MM.1S (cell line): ENCODE measurements around the gene TNFAIP8.

Experiments used
- DNase-seq: peaks from one replicate; pipeline ENCODE4 v3.0.0-alpha.2; 2015
- H2AFZ ChIP-seq: fragments of 300-600 bp; sonication (generic); 2 replicates; pipeline ENCODE4 v1.6.0; 2016; ENCODE audit warnings: antibody characterized with exemption, low read length
- H3F3A ChIP-seq: fragments of 300-600 bp; sonication (generic); 2 replicates; pipeline ENCODE4 v1.6.1; 2016; ENCODE audit warnings: mild to moderate bottlenecking, antibody characterized with exemption, low read length, moderate library complexity, mixed read lengths; ENCODE audit not compliant: insufficient read depth
- H3K27ac ChIP-seq: fragments of 300-600 bp; sonication (generic); 2 replicates; pipeline ENCODE4 v1.5.1; 2016; ENCODE audit warnings: mild to moderate bottlenecking, low read length
- H3K27me3 ChIP-seq: fragments of 300-600 bp; sonication (generic); replicated peaks from 2 replicates; pipeline ENCODE4 v1.6.0; 2016; ENCODE audit warnings: low read length; ENCODE audit not compliant: insufficient read depth
- H3K36me3 ChIP-seq: fragments of 300-600 bp; sonication (generic); replicated peaks from 2 replicates; pipeline ENCODE4 v1.6.1; 2016; ENCODE audit warnings: mild to moderate bottlenecking, low read length, mixed read lengths; ENCODE audit not compliant: insufficient read depth
- H3K4me1 ChIP-seq: fragments of 300-600 bp; sonication (generic); 2 replicates; pipeline ENCODE4 v1.6.1; 2016; ENCODE audit warnings: low read length, mixed read lengths
- H3K4me2 ChIP-seq: fragments of 300-600 bp; sonication (generic); 2 replicates; pipeline ENCODE4 v1.6.0; 2016; ENCODE audit warnings: low read depth, low read length
- H3K4me3 ChIP-seq: fragments of 300-600 bp; sonication (generic); 2 replicates; pipeline ENCODE4 v1.5.1; 2016; ENCODE audit warnings: low read length, mixed read lengths
- H3K79me2 ChIP-seq: fragments of 300-600 bp; sonication (generic); 2 replicates; pipeline ENCODE4 v1.6.1; 2016; ENCODE audit warnings: mixed run types, low read length, mixed read lengths
- H3K9ac ChIP-seq: fragments of 300-600 bp; sonication (generic); 2 replicates; pipeline ENCODE4 v1.6.1; 2016; ENCODE audit warnings: low read length, mixed read lengths
- H3K9me2 ChIP-seq: fragments of 300-600 bp; sonication (generic); replicated peaks from 2 replicates; pipeline ENCODE4 v1.6.1; 2016; ENCODE audit warnings: mild to moderate bottlenecking, low read length, mixed read lengths; ENCODE audit not compliant: insufficient read depth
- H3K9me3 ChIP-seq: fragments of 300-600 bp; sonication (generic); replicated peaks from 2 replicates; pipeline ENCODE4 v1.6.1; 2016; ENCODE audit warnings: mild to moderate bottlenecking, low read length, mixed read lengths; ENCODE audit not compliant: insufficient read depth
- H4K20me1 ChIP-seq: fragments of 300-600 bp; sonication (generic); 2 replicates; pipeline ENCODE4 v1.6.1; 2016; ENCODE audit warnings: mild to moderate bottlenecking, low read length, moderate library complexity, mixed read lengths; ENCODE audit not compliant: insufficient read depth
- EZH2 ChIP-seq: fragments of 300-600 bp; sonication (generic); optimal IDR thresholded peaks from 2 replicates; pipeline ENCODE3; 2017; ENCODE audit warnings: low read depth, mild to moderate bottlenecking, antibody characterized with exemption, low read length, mixed read lengths
- EZH2phosphoT487 ChIP-seq: fragments of 300-600 bp; sonication (generic); IDR thresholded peaks from 2 replicates; pipeline ENCODE4 v1.6.1; 2018; ENCODE audit warnings: antibody characterized with exemption, low read length
- TF ChIP-seq, protein P1 (sequence below): fragments of 300-600 bp; sonication (generic); IDR thresholded peaks from 2 replicates; pipeline ENCODE4 v1.5.1; 2016; ENCODE audit warnings: antibody characterized with exemption, low read length, mixed read lengths

TNFAIP8 gene

DNA sequence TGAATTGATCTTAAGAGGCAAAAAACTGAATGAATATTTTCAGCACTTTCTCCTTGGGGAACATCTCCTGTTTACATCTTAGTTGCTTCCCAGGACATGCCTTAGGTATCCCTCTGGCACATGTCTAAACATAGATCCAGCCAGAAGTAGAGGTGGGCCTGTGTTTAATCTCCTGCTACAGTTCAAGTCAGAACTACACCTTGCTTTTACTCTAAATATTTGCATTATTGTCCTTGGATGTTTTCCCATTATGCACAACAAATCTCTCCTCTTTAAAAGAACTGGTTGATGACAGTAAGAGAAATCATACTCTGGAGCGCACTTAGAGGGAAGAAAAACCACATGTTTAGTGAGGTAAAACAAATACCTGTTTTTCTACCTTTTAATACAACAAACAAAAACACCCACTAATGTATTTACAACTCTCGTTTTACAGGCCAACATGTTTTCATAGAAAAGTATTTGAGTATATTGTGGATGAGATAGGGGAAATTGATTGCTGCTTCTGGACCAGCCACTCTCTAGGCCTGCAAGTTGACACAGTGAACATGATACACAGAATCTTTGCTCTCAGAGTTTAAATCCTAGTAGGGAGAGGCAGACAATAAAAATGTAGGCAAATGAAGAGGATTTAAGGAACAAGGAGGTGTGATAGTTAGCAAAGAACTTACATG lies 32.3 kb downstream of the TNFAIP8 start:
- H3K36me3 ChIP-seq, result peaks cover 8% of the 10 kb centered on the region
- no peak overlapping the region for H3K4me2 ChIP-seq
- H3K9me2 ChIP-seq, result no peaks in the 10 kb centered on the region
- peaks cover 23% of the 10 kb centered on the region; the same call in 1 of the 2 replicates for H4K20me1 ChIP-seq
- no peak for DNase-seq
- H3K4me3 ChIP-seq, result no peak overlapping the region
- H3K27me3 ChIP-seq, result no peaks in the 10 kb centered on the region
- H3K9ac ChIP-seq, result no peak overlapping the region
- H2AFZ ChIP-seq, result no peak overlapping the region
- H3F3A ChIP-seq, result no peaks in the 10 kb centered on the region
- no peak overlapping the region for H3K27ac ChIP-seq
- peaks cover 99% of the 10 kb centered on the region for H3K79me2 ChIP-seq
- no peaks in the 10 kb centered on the region for H3K9me3 ChIP-seq
- peaks cover 23% of the 10 kb centered on the region for H3K4me1 ChIP-seq
- TF ChIP-seq EZH2 (no peak), EZH2phosphoT487 (no peak)
- TF ChIP-seq, protein P1, sequence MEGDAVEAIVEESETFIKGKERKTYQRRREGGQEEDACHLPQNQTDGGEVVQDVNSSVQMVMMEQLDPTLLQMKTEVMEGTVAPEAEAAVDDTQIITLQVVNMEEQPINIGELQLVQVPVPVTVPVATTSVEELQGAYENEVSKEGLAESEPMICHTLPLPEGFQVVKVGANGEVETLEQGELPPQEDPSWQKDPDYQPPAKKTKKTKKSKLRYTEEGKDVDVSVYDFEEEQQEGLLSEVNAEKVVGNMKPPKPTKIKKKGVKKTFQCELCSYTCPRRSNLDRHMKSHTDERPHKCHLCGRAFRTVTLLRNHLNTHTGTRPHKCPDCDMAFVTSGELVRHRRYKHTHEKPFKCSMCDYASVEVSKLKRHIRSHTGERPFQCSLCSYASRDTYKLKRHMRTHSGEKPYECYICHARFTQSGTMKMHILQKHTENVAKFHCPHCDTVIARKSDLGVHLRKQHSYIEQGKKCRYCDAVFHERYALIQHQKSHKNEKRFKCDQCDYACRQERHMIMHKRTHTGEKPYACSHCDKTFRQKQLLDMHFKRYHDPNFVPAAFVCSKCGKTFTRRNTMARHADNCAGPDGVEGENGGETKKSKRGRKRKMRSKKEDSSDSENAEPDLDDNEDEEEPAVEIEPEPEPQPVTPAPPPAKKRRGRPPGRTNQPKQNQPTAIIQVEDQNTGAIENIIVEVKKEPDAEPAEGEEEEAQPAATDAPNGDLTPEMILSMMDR, result no peak

DNA sequence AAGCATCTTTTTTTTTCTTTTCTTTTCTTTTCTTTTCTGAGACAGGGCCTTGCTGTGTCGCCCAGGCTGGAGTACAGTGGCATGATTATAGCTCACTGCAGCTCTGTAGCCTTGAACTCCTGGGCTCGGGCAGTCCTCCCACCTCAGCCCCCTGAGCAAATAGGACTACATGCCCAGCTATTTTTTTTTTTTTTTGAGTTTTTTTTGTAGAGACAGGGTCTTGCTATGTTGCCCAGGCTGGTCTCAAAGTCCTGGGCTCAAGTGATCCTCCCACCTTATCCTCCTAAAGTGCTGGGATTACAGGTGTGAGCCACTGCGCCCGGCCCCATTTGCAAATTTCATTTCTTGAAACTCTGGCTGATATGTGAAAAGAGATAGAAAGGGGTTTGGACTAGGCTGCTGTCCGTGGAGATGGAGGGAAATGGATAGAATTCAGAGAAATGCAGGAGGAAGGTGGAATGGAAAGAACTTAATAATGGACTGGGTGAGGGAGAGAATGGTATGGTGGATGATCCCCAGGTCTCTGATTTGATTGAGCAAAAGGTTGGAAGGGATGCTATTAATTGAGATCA lies 32.9 kb downstream of the TNFAIP8 start:
- Histone ChIP-seq H3K4me1 (peaks cover 23% of the 10 kb centered on the region), H3F3A (no peaks in the 10 kb centered on the region), H3K27ac (no peak overlapping the region), H3K9me2 (no peaks in the 10 kb centered on the region), H4K20me1 (peaks cover 19% of the 10 kb centered on the region; the same call in 1 of the 2 replicates), H3K4me3 (no peak overlapping the region), H3K9ac (no peak overlapping the region), H3K9me3 (no peaks in the 10 kb centered on the region), H3K27me3 (no peaks in the 10 kb centered on the region), H3K4me2 (no peak overlapping the region), H3K79me2 (peaks cover 99% of the 10 kb centered on the region), H2AFZ (no peak overlapping the region), H3K36me3 (peaks cover 14% of the 10 kb centered on the region)
- no peak for DNase-seq
- TF ChIP-seq EZH2, result no peak
- TF ChIP-seq EZH2phosphoT487, result no peak
- TF ChIP-seq, protein P1, result no peak

DNA sequence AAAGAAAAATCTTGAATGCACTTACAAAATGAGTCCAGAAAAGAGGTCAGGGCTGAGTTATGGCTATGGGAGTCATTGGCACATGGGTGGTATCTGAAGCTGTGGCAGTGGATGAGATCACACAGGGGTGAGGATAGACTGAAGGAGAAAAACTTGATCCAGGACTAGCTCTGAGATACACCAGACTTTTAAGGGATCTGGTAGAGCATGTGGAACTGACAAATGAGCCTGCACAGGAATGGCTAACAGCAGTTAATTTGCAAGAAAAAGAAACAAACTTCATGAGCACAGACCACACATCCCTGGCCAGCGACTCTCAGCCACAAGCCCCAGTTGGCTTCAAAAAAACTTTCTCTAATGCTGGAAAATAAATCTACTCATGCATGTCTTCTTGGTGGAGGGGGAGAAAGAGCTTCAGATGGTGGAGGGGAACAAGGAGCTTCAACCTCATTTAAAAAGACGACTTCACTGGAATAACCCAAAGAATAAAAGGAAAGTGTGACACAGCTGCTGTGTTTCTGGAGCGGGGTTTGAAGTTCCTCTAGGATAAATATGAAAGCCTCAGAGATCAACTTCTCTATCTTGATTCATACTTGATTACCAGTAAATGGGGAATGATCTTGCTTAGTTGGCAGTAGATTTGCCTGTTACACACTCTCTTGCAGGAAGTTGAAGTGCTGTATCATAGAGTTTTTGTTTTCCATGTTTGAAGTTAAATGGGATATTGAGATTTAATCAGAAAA lies 33.6 kb downstream of the TNFAIP8 start:
- Histone ChIP-seq H3K27me3 (no peaks in the 10 kb centered on the region), H3K9me3 (no peaks in the 10 kb centered on the region), H3K4me1 (peaks cover 23% of the 10 kb centered on the region), H3K79me2 (peaks cover 98% of the 10 kb centered on the region), H3K4me3 (no peak overlapping the region), H3K9me2 (no peaks in the 10 kb centered on the region), H3K9ac (no peak overlapping the region), H3F3A (no peaks in the 10 kb centered on the region), H4K20me1 (peaks cover 16% of the 10 kb centered on the region; the same call in 1 of the 2 replicates), H2AFZ (no peak overlapping the region), H3K27ac (no peak overlapping the region), H3K4me2 (peak overlapping the region; percentile 1; the same call in 1 of the 2 replicates), H3K36me3 (peaks cover 14% of the 10 kb centered on the region)
- DNase-seq, result no peak
- TF ChIP-seq, protein P1, result no peak
- no peak for TF ChIP-seq EZH2phosphoT487
- TF ChIP-seq EZH2, result no peak
